ENCODE measurements around the gene CELA2B.
"Not testable (repeated sequence)": the region's sequence is repeated elsewhere in the genome, so short reads cannot be mapped to it uniquely, and the experiment has no call there.

The CELA2B gene

DNA sequence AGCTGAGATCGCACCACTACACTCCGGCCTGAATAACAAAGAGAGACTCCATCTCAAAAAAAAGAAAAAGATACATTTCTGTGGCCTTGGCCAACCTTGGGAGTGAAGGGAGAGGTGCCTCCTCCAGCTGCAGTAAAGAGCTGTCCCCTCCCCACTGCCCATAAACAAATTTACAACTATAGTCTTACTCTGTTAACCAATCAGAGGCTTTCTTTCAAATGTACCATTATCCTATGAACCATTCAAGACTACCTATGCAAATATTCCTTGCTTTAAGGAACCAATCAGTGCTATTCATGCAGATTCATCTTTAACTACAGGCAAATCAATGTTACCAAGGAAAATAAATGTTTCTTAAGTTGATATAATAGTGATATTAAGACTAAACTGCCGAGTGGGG, 1.0 kb downstream of the CELA2B start:
- no CpG with 5 or more reads among the region's 3 CpGs for WGBS (ENCODE audit: insufficient coverage)
- Histone ChIP-seq H3K4me1 (ENCODE audit: control extremely low read depth in 1 of 4, control insufficient read depth in 4 of 4, insufficient read depth in 4 of 4, low read length in 3 of 4) (no peaks in the 10 kb centered on the region), H3K27ac (ENCODE audit: insufficient read depth in 1 of 2, low read depth in 1 of 2, low read length in 2 of 2, poor library complexity in 1 of 2, severe bottlenecking in 2 of 2) (no peak overlapping the region), H3K9me3 (ENCODE audit: control extremely low read depth in 1 of 5, control insufficient read depth in 4 of 5, insufficient read depth in 2 of 5, low read depth in 1 of 5, low read length in 4 of 5) (no peaks in the 10 kb centered on the region), H3K27me3 (replicated peaks in 2 of 5; ENCODE audit: control insufficient read depth in 4 of 5, insufficient read depth in 5 of 5, low read length in 4 of 5) (no peaks in the 10 kb centered on the region), H3K4me3 (ENCODE audit: control insufficient read depth in 1 of 7, extremely low read depth in 1 of 7, insufficient read depth in 4 of 7, low read depth in 2 of 7, low read length in 6 of 7) (no peak overlapping the region), H3K36me3 (ENCODE audit: control insufficient read depth in 4 of 4, insufficient read depth in 4 of 4, low read length in 3 of 4) (no peaks in the 10 kb centered on the region)
- POLR2A ChIA-PET: no interaction called here
- CTCF ChIA-PET: no interaction called here
- DNase-seq: no peak

- POLR2A ChIA-PET: no interaction called here
- no peak overlapping the region for H3K27ac ChIP-seq (ENCODE audit: insufficient read depth in 1 of 2, low read depth in 1 of 2, low read length in 2 of 2, poor library complexity in 1 of 2, severe bottlenecking in 2 of 2)
- no peaks in the 10 kb centered on the region for H3K9me3 ChIP-seq (ENCODE audit: control extremely low read depth in 1 of 5, control insufficient read depth in 4 of 5, insufficient read depth in 2 of 5, low read depth in 1 of 5, low read length in 4 of 5)
- no peak for DNase-seq
- H3K36me3 ChIP-seq (ENCODE audit: control insufficient read depth in 4 of 4, insufficient read depth in 4 of 4, low read length in 3 of 4): no peaks in the 10 kb centered on the region
- H3K4me1 ChIP-seq (ENCODE audit: control extremely low read depth in 1 of 4, control insufficient read depth in 4 of 4, insufficient read depth in 4 of 4, low read length in 3 of 4): no peaks in the 10 kb centered on the region
- no peaks in the 10 kb centered on the region for H3K27me3 ChIP-seq (replicated peaks in 2 of 5; ENCODE audit: control insufficient read depth in 4 of 5, insufficient read depth in 5 of 5, low read length in 4 of 5)
- 100% methylated on average over 4 of the region's 5 CpGs for WGBS (ENCODE audit: insufficient coverage)
- H3K4me3 ChIP-seq (ENCODE audit: control insufficient read depth in 1 of 7, extremely low read depth in 1 of 7, insufficient read depth in 4 of 7, low read depth in 2 of 7, low read length in 6 of 7): no peak overlapping the region
- CTCF ChIA-PET: no interaction called here
These were observed 1.8 kb downstream of the CELA2B start for GRCh38 chr1:15477646-15478212.

- no peaks in the 10 kb centered on the region for H3K27me3 ChIP-seq (replicated peaks in 2 of 5; ENCODE audit: control insufficient read depth in 4 of 5, insufficient read depth in 5 of 5, low read length in 4 of 5)
- H3K27ac ChIP-seq (ENCODE audit: insufficient read depth in 1 of 2, low read depth in 1 of 2, low read length in 2 of 2, poor library complexity in 1 of 2, severe bottlenecking in 2 of 2): no peak overlapping the region
- H3K36me3 ChIP-seq (ENCODE audit: control insufficient read depth in 4 of 4, insufficient read depth in 4 of 4, low read length in 3 of 4): no peaks in the 10 kb centered on the region
- ChIA-PET POLR2A (no interaction called here), CTCF (no interaction called here)
- no peaks in the 10 kb centered on the region for H3K9me3 ChIP-seq (ENCODE audit: control extremely low read depth in 1 of 5, control insufficient read depth in 4 of 5, insufficient read depth in 2 of 5, low read depth in 1 of 5, low read length in 4 of 5)
- WGBS (ENCODE audit: insufficient coverage): 96% methylated on average over 11 of the region's 11 CpGs
- H3K4me1 ChIP-seq (ENCODE audit: control extremely low read depth in 1 of 4, control insufficient read depth in 4 of 4, insufficient read depth in 4 of 4, low read length in 3 of 4): no peaks in the 10 kb centered on the region
- H3K4me3 ChIP-seq (ENCODE audit: control insufficient read depth in 1 of 7, extremely low read depth in 1 of 7, insufficient read depth in 4 of 7, low read depth in 2 of 7, low read length in 6 of 7): no peak overlapping the region
- DNase-seq: no peak
These were observed 3.9 kb downstream of the CELA2B start for GRCh38 chr1:15479654-15480347.

DNA sequence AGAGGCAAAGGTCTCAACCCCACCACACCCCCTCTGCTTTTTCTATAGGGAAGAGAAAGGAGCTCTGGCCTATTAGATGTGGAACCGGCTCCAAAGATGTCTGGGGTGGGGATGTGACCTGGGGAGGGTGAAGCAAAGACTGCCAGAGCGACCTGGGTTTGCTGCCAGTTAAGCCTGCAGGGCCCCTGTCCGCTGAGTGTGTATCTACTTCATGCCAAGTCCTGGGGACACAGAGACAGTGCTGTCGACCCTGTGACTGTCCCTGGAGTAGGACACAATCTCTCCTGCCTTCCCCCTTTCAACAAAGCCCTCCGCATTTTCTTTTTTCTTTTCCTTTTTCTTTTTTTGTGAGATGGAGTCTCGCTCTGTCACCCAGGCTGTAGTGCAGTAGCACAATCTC, 6.6 kb downstream of the CELA2B start:
- H3K9me3 ChIP-seq (ENCODE audit: control extremely low read depth in 1 of 5, control insufficient read depth in 4 of 5, insufficient read depth in 2 of 5, low read depth in 1 of 5, low read length in 4 of 5); POLR2A ChIA-PET; DNase-seq; H3K4me3 ChIP-seq (ENCODE audit: control insufficient read depth in 1 of 7, extremely low read depth in 1 of 7, insufficient read depth in 4 of 7, low read depth in 2 of 7, low read length in 6 of 7); H3K4me1 ChIP-seq (ENCODE audit: control extremely low read depth in 1 of 4, control insufficient read depth in 4 of 4, insufficient read depth in 4 of 4, low read length in 3 of 4); CTCF ChIA-PET; H3K27ac ChIP-seq (ENCODE audit: insufficient read depth in 1 of 2, low read depth in 1 of 2, low read length in 2 of 2, poor library complexity in 1 of 2, severe bottlenecking in 2 of 2); H3K36me3 ChIP-seq (ENCODE audit: control insufficient read depth in 4 of 4, insufficient read depth in 4 of 4, low read length in 3 of 4); H3K27me3 ChIP-seq (replicated peaks in 2 of 5; ENCODE audit: control insufficient read depth in 4 of 5, insufficient read depth in 5 of 5, low read length in 4 of 5): not testable (repeated sequence)
- 100% methylated on average over 5 of the region's 6 CpGs for WGBS (ENCODE audit: insufficient coverage)

- H3K36me3 ChIP-seq (ENCODE audit: control insufficient read depth in 4 of 4, insufficient read depth in 4 of 4, low read length in 3 of 4); POLR2A ChIA-PET; H3K9me3 ChIP-seq (ENCODE audit: control extremely low read depth in 1 of 5, control insufficient read depth in 4 of 5, insufficient read depth in 2 of 5, low read depth in 1 of 5, low read length in 4 of 5); H3K27me3 ChIP-seq (replicated peaks in 2 of 5; ENCODE audit: control insufficient read depth in 4 of 5, insufficient read depth in 5 of 5, low read length in 4 of 5); DNase-seq; H3K27ac ChIP-seq (ENCODE audit: insufficient read depth in 1 of 2, low read depth in 1 of 2, low read length in 2 of 2, poor library complexity in 1 of 2, severe bottlenecking in 2 of 2); CTCF ChIA-PET; H3K4me3 ChIP-seq (ENCODE audit: control insufficient read depth in 1 of 7, extremely low read depth in 1 of 7, insufficient read depth in 4 of 7, low read depth in 2 of 7, low read length in 6 of 7); H3K4me1 ChIP-seq (ENCODE audit: control extremely low read depth in 1 of 4, control insufficient read depth in 4 of 4, insufficient read depth in 4 of 4, low read length in 3 of 4): not testable (repeated sequence)
- WGBS (ENCODE audit: insufficient coverage): 97% methylated on average over 4 of the region's 16 CpGs
These were observed 7.2 kb downstream of the CELA2B start for GRCh38 chr1:15482983-15483543.

GRCh38 chr1:15483971-15484370, 8.1 kb downstream of the CELA2B start:
- Histone ChIP-seq H3K27ac (ENCODE audit: insufficient read depth in 1 of 2, low read depth in 1 of 2, low read length in 2 of 2, poor library complexity in 1 of 2, severe bottlenecking in 2 of 2) (no peak overlapping the region), H3K4me1 (ENCODE audit: control extremely low read depth in 1 of 4, control insufficient read depth in 4 of 4, insufficient read depth in 4 of 4, low read length in 3 of 4) (no peaks in the 10 kb centered on the region), H3K36me3 (ENCODE audit: control insufficient read depth in 4 of 4, insufficient read depth in 4 of 4, low read length in 3 of 4) (no peaks in the 10 kb centered on the region), H3K9me3 (ENCODE audit: control extremely low read depth in 1 of 5, control insufficient read depth in 4 of 5, insufficient read depth in 2 of 5, low read depth in 1 of 5, low read length in 4 of 5) (no peaks in the 10 kb centered on the region), H3K27me3 (replicated peaks in 2 of 5; ENCODE audit: control insufficient read depth in 4 of 5, insufficient read depth in 5 of 5, low read length in 4 of 5) (no peaks in the 10 kb centered on the region), H3K4me3 (ENCODE audit: control insufficient read depth in 1 of 7, extremely low read depth in 1 of 7, insufficient read depth in 4 of 7, low read depth in 2 of 7, low read length in 6 of 7) (no peak overlapping the region)
- POLR2A ChIA-PET: no interaction called here
- WGBS (ENCODE audit: insufficient coverage): 100% methylated on average over 1 of the region's 2 CpGs
- no peak for DNase-seq
- CTCF ChIA-PET: no interaction called here

DNA sequence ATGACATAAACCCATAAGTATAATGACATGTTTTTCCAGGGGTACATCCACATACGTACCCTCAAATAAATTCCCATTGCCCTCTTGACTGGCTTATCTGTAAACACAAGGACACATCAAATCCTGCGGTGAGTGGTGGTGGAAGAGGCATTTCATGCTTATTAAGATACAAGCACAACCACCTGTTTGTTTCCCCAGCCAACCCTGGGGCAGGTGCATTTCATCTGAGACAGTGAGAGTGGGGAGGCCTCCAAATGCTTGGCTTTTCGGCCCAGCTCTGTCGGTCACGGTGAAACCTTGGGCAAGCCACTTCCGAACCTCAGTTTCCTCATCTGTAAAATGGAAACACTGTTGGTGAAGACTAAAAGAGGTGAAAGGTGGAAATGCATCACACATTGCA, 8.5 kb downstream of the CELA2B start:
- no CpG with 5 or more reads among the region's 6 CpGs for WGBS (ENCODE audit: insufficient coverage)
- H3K9me3 ChIP-seq (ENCODE audit: control extremely low read depth in 1 of 5, control insufficient read depth in 4 of 5, insufficient read depth in 2 of 5, low read depth in 1 of 5, low read length in 4 of 5); CTCF ChIA-PET; POLR2A ChIA-PET; H3K36me3 ChIP-seq (ENCODE audit: control insufficient read depth in 4 of 4, insufficient read depth in 4 of 4, low read length in 3 of 4); DNase-seq; H3K27me3 ChIP-seq (replicated peaks in 2 of 5; ENCODE audit: control insufficient read depth in 4 of 5, insufficient read depth in 5 of 5, low read length in 4 of 5); H3K4me3 ChIP-seq (ENCODE audit: control insufficient read depth in 1 of 7, extremely low read depth in 1 of 7, insufficient read depth in 4 of 7, low read depth in 2 of 7, low read length in 6 of 7); H3K27ac ChIP-seq (ENCODE audit: insufficient read depth in 1 of 2, low read depth in 1 of 2, low read length in 2 of 2, poor library complexity in 1 of 2, severe bottlenecking in 2 of 2); H3K4me1 ChIP-seq (ENCODE audit: control extremely low read depth in 1 of 4, control insufficient read depth in 4 of 4, insufficient read depth in 4 of 4, low read length in 3 of 4): not testable (repeated sequence)

Measured in common myeloid progenitor, CD34-positive (primary cell).